ENCODE results near the gene CRTC1. TPM values are rescaled to one million over a fixed set of nuclear protein-coding genes. Genes with fewer than 3 reads are reported as not detected.

Gene CRTC1
- polyA plus RNA-seq, 5 donors, result 12.8 to 26.9 (median 16.0) TPM

GRCh38 chr19:18650468-18651041 is 32.9 kb upstream of the CRTC1 start:
- no peak for DNase-seq

GRCh38 chr19:18651300-18651699 is 32.2 kb upstream of the CRTC1 start:
- DNase-seq, result no peak

- no peak for DNase-seq
Observed at GRCh38 chr19:18651733-18652132, 31.7 kb upstream of the CRTC1 start.

GRCh38 chr19:18653853-18654252 is 29.6 kb upstream of the CRTC1 start:
- no peak for DNase-seq

- DNase-seq, result no peak
Observed at GRCh38 chr19:18654469-18654868, 29.0 kb upstream of the CRTC1 start.

- DNase-seq, result no peak
Observed at GRCh38 chr19:18655173-18655844, 28.2 kb upstream of the CRTC1 start.

GRCh38 chr19:18656337-18657086 is 27.0 kb upstream of the CRTC1 start:
- DNase-seq, result no peak

GRCh38 chr19:18657590-18658365 is 25.7 kb upstream of the CRTC1 start:
- no peak for DNase-seq

GRCh38 chr19:18658366-18658855 is 25.1 kb upstream of the CRTC1 start:
- no peak for DNase-seq

- no peak for DNase-seq
Observed at GRCh38 chr19:18659281-18660050, 24.0 kb upstream of the CRTC1 start.

GRCh38 chr19:18660051-18660910 is 23.2 kb upstream of the CRTC1 start:
- DNase-seq, result no peak

- no peak for DNase-seq
Observed at GRCh38 chr19:18660939-18661670, 22.4 kb upstream of the CRTC1 start.

GRCh38 chr19:18662972-18663732 is 20.3 kb upstream of the CRTC1 start:
- no peak for DNase-seq

GRCh38 chr19:18663940-18664530 is 19.4 kb upstream of the CRTC1 start:
- no peak for DNase-seq

GRCh38 chr19:18665771-18666202 is 17.7 kb upstream of the CRTC1 start:
- no peak for DNase-seq

- DNase-seq, result no peak
Observed at GRCh38 chr19:18666317-18666716, 17.2 kb upstream of the CRTC1 start.

GRCh38 chr19:18666784-18667183 is 16.7 kb upstream of the CRTC1 start:
- no peak for DNase-seq

GRCh38 chr19:18667531-18668251 is 15.8 kb upstream of the CRTC1 start:
- DNase-seq, result no peak
